Activated naive CD4-positive, alpha-beta T cell treated with Interleukin-2 at 50 U/mL for 16 hours (primary cell): ENCODE results near the gene LDLRAD4.

Source experiments
- DNase-seq: peaks from one replicate; pipeline ENCODE4 v3.0.0-alpha.2; 2020

LDLRAD4 gene

DNA sequence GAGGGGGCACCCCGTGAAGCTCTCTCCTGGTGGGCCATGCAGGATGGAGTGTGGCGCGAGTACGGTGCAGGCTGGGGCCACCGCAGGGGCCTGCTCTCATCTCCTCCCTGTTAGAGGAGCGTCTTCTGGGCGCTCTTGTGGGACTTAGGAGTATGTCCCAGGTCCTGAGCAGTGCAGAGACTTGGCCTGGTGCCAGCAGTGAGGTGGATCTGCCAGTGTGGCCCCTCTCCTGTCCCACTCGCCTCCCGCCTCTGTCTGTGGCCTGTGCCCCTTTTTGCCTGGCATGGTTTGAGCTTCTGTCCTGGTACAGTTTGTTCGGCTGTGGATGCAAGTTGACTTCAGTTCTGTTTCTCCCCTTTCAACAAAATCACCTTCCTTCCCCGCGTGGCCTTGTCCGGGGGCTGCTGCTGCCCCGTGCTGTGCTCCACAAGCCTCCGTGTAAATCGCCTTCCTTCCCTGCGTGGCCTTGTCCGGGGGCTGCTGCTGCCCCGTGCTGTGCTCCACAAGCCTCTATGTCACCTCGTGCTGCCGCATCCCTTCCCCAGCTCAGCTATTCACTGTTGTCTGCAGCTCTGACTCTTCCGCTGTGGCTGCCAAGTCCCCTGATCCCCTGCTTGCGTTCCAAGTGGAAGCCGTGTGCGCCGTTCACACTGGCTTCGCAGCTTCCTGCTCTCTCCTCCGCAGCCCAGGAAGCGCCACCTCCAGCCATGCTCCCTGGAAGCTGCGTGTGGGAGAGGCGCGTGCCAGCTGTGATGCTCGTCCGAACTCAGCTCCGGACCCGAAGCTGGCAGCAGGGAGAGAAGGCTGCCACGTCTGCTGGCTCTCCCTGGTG, 13.7 kb downstream of the LDLRAD4 start:
- no peak for DNase-seq

GRCh38 chr18:13232971-13233786, 14.6 kb downstream of the LDLRAD4 start:
- DNase-seq = no peak

DNA sequence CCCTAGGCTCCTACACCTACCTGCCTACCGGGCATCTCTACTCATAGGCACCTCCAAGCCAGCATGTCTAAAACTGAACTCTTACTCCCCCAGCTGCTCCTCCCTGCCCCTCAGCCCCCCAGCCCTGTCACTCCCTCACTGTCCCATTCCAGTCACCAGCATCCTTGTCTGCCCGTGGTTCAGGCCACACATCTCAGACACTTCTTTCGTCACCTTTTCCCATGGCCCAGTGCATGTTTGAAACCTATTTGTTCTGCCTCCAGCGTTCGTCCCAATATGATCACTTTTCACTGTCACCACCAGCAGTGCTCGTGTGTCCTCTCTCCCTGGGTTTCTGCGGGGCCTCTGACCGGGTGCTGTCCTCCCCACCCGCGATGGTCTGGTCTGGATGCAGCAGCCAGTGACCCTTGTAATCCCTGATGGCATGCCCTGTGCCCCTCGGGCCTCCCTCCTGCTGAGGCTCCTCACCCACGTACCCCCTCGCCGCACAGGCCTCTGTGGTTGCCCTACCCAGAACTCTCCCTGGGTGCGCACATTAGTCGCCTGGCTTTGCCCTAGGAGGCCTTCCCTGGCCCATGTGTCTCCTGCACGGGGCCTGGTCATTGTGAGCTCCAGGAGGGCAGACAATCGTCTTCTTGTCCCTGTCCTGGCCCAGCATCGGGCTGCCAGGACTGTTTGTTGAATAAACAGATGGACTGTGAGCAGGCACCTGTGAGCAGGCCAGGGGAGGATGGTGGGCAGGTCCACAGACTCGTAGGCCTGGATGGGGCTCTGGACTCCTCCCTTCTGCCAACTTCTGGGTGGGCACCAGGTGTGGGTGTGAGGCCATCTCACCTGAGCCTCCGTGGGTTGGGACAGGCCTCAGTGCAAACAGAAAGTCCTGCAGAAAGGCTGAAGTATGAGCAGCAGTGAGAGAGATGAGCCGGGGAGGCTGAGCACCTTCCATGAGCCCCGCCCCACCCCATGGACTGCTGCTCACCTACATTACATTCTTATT, 15.5 kb downstream of the LDLRAD4 start:
- DNase-seq = no peak

- no peak for DNase-seq
These were observed 16.9 kb downstream of the LDLRAD4 start for GRCh38 chr18:13235421-13235831.

DNA sequence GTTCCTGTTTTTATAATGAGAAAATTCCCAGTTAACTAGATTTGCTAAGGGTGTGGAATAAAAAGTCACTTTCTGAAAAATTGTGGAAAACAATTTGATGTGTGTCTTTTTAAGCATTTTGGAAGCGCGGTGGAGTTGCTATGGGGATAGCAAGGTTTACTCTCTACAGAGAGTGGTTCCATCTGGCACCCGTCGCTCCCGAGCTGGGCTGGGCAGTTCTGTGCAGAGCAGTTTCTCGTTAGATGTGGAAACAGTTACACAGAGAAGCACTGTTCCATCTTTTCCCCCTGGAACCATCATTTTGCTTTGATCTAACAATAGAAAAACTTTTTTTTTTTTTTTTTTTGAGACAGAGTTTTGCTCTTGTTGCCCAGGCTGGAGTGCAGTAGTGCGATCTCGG, 17.4 kb downstream of the LDLRAD4 start:
- no peak for DNase-seq

DNA sequence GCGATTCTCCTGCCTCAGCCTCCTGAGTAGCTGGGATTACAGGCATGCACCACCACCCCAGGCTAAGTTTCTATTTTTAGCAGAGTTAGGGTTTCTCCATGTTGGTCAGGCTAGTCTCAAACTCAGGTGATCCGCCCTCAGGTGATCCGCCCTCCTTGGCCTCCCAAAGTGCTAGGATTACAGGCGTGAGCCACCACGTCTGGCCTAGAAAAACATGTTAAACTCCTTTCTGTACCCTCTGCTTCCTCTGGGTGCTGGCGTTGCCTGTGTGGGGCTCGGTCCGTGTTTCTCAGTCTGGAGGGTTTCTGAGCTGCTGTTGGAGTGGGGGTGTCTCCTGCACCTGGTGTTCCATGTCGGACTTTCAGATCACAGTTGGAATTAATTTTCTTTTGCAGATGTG, 17.9 kb downstream of the LDLRAD4 start:
- no peak for DNase-seq

DNA sequence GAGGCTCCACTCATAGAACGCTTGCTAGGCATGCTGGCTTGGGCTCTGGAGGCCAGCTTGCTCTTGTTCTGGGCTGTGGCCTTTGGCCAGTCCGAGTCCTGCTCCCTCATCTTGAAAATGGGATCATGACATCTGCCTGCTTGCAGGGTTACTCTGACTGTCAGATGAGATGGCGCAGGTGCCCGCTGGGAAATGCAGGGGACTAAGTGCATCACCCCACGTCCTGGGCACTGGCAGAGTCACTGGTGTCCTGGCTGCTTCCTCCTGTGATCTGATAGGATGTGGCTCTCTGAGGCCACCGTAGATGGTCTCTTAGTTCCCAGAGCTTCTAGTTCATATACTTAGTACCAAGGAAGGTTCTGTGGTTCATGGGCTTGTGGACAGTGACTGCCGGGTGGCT, 18.5 kb downstream of the LDLRAD4 start:
- no peak for DNase-seq

DNA sequence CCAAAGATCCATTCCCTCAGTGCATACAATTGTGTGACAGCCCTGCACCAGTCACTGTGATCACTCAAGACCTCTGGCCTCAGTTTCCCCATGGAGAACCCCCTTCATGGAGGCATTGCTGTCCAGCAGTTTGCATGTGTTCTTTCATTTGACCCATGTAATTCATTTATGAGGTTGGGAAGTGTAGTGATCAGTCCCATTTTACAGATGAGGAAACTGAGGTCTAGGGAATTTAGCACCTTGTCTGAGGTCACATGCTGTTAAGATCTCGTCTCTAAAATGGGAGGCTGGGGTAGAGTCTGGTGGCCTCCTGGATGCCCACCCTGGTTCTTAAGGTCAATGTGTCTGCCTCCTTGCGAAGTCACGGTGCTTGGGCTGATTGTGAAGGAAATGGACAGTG, 19.1 kb downstream of the LDLRAD4 start:
- DNase-seq = no peak

DNA sequence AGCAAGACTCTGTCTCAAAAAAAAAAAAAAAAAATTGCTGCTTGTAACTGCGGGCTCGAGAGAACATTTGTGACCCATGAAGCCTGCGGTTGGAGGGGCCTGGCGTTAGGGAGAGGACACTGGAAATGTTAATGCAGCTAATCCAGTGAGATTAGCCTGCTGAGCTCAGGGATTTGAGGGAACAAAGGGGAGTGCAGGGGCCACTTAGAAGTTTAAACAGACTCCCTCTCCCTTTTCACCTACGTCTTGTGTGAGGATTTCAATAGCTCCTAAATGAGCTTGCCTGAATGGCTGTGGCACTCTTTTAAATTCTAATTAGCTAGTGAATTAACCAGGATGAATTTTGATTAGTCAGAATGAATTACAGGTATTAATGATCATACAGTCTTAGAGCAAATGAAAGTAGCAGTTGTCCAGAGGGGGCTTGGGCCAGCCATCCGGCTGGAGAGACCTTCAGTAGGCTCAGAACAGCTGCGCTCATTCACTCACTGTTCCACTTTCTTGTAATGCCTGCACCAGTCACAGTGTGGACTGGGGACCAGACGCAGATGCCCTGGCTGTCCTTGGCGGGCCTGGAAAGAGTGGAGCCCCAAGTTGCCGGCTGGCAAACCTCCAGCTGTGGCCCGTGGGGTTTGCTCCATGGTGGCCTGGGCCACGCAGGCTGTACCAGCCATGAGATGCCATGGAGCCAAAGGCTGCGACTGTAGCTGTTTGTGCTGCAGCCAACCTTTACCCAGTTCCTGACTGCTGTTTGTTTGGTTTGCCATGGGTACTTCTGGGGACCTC, 20.8 kb downstream of the LDLRAD4 start:
- DNase-seq = no peak

GRCh38 chr18:13240060-13240725, 21.6 kb downstream of the LDLRAD4 start:
- no peak for DNase-seq

GRCh38 chr18:13241083-13241892, 22.7 kb downstream of the LDLRAD4 start:
- no peak for DNase-seq

DNA sequence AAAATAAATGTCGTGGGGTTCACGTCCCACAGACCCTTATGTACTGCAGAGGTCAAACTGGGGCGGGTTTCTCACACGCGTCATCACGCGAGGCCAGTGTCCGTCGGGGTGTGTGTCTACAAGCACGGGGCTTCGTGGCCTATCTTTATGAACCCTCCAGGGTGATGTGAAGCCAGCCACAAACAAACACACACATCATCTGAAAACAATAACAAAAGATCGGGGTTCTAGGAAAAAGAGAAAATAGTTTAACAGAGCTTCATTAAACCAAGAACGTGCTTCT, 23.3 kb downstream of the LDLRAD4 start:
- no peak for DNase-seq

GRCh38 chr18:13242797-13243196, 24.2 kb downstream of the LDLRAD4 start:
- no peak for DNase-seq

GRCh38 chr18:13243363-13243762, 24.8 kb downstream of the LDLRAD4 start:
- DNase-seq = no peak

- no peak for DNase-seq
These were observed 25.6 kb downstream of the LDLRAD4 start for GRCh38 chr18:13244135-13244534.

GRCh38 chr18:13245481-13246000, 27.0 kb downstream of the LDLRAD4 start:
- DNase-seq = no peak

DNA sequence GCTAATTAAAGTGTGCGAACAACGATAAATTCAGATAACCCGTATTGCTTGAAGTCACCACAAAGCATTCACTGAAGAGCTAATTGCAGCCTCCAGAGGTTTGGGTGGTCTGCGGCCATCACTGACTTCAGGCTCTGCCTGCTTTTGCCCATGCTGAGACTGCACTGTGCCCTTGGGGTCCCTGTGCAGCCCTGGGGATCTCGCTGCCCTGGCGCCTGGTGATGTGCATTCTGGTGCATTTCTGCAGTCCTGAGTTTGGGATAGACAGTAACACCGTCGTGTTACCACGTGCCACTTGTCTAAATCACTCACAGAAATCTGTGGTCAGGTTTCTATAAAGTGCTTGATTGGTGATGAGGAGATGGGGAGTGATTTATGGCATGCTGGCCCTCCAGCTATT, 27.6 kb downstream of the LDLRAD4 start:
- DNase-seq = no peak

DNA sequence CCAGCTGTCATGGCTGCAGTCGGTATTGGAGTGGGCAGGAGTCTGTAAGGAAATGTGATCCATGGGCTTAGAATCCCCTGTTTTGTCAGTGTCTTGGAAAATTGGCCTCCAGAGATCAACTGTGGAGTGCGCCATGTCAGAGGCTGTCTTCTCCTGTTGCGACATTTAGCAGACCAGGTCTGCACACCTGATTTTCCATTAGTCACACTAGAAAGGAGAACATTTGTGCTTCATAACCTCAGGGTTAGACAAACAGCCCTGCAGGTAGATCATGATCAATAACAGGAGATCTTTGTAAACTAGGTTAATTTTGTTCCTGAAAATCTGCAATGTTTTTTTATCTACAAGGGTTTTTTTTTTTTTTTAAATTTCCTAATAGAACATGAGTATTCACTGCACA, 28.0 kb downstream of the LDLRAD4 start:
- DNase-seq = no peak

GRCh38 chr18:13247506-13247905, 28.9 kb downstream of the LDLRAD4 start:
- no peak for DNase-seq

- no peak for DNase-seq
These were observed 34.3 kb downstream of the LDLRAD4 start for GRCh38 chr18:13252686-13253410.
